ENCODE data around the gene DNAJC18. TPM values are rescaled to one million over a fixed set of nuclear protein-coding genes. Genes with fewer than 3 reads are reported as not detected.
"Not testable (repeated sequence)": the region's sequence is repeated elsewhere in the genome, so short reads cannot be mapped to it uniquely, and the experiment has no call there.

Gene DNAJC18
- total RNA-seq, 2 experiments from 2014 or later, result 18.1 to 18.8 TPM

- DNase-seq, result no peak
- intact Hi-C loops (cut with micrococcal nuclease), result no loop called here
- peaks cover 39% of the 10 kb centered on the region for H3K4me1 Mint-ChIP-seq (ENCODE audit: low read depth)
- H3K9me3 Mint-ChIP-seq, result no peaks in the 10 kb centered on the region
- no peaks in the 10 kb centered on the region for H3K27me3 Mint-ChIP-seq (ENCODE audit: low read depth)
- CTCF ChIA-PET, result interaction anchor here (0.6 to 1.6 kb wide), 9 partner anchors 10 to 224 kb away, joined by 3 to 6 read pairs (median 3); no protein-coding TSS in a partner anchor
- H3K4me3 Mint-ChIP-seq, result no peak overlapping the region
- H3K27ac Mint-ChIP-seq, result no peak overlapping the region
- H3K36me3 Mint-ChIP-seq (ENCODE audit: low read depth), result peaks cover 1% of the 10 kb centered on the region
Observed at GRCh38 chr5:139410121-139410992, 29.0 kb downstream of the DNAJC18 start.

GRCh38 chr5:139409116-139409515, 30.2 kb downstream of the DNAJC18 start:
- intact Hi-C loops (cut with micrococcal nuclease); H3K4me3 Mint-ChIP-seq: not testable (repeated sequence)

GRCh38 chr5:139408191-139408590, 31.1 kb downstream of the DNAJC18 start:
- no peak overlapping the region for H3K27ac Mint-ChIP-seq
- intact Hi-C loops (cut with micrococcal nuclease), result no loop called here

More at GRCh38 chr5:139409116-139409515, 30.2 kb downstream of the DNAJC18 start:
- H3K36me3 Mint-ChIP-seq (ENCODE audit: low read depth); H3K27ac Mint-ChIP-seq; H3K27me3 Mint-ChIP-seq (ENCODE audit: low read depth); H3K9me3 Mint-ChIP-seq: not testable (repeated sequence)
- DNase-seq, result peak; percentile 1
- CTCF ChIA-PET, result interaction anchor here (1.1 to 1.5 kb wide), 2 partner anchors 11 to 13 kb away, joined by 3 read pairs; no protein-coding TSS in a partner anchor
- peaks cover 33% of the 10 kb centered on the region for H3K4me1 Mint-ChIP-seq (ENCODE audit: low read depth)

GRCh38 chr5:139407517-139407916, 31.8 kb downstream of the DNAJC18 start:
- Mint-ChIP-seq H3K36me3 (ENCODE audit: low read depth) (peaks cover 1% of the 10 kb centered on the region), H3K9me3 (no peaks in the 10 kb centered on the region), H3K4me3 (no peak overlapping the region), H3K27ac (no peak overlapping the region), H3K27me3 (ENCODE audit: low read depth) (no peaks in the 10 kb centered on the region), H3K4me1 (ENCODE audit: low read depth) (peaks cover 28% of the 10 kb centered on the region)
- peak; percentile 3 for DNase-seq
- intact Hi-C loops (cut with micrococcal nuclease), result no loop called here
- CTCF ChIA-PET, result interaction anchor here (1.4 kb wide), 1 partner anchor 15 kb away, joined by 8 read pairs; no protein-coding TSS in a partner anchor

More at GRCh38 chr5:139408191-139408590, 31.1 kb downstream of the DNAJC18 start:
- Mint-ChIP-seq H3K9me3 (no peaks in the 10 kb centered on the region), H3K27me3 (ENCODE audit: low read depth) (no peaks in the 10 kb centered on the region), H3K36me3 (ENCODE audit: low read depth) (peaks cover 1% of the 10 kb centered on the region), H3K4me1 (ENCODE audit: low read depth) (peaks cover 28% of the 10 kb centered on the region), H3K4me3 (no peak overlapping the region)
- CTCF ChIA-PET, result interaction anchor here (1.4 to 1.5 kb wide), 2 partner anchors 12 to 14 kb away, joined by 3 to 8 read pairs; no protein-coding TSS in a partner anchor
- no peak for DNase-seq

- peak; percentile 1 for DNase-seq
- Mint-ChIP-seq H3K27ac (no peak overlapping the region), H3K9me3 (no peaks in the 10 kb centered on the region), H3K27me3 (ENCODE audit: low read depth) (no peaks in the 10 kb centered on the region), H3K4me3 (no peak overlapping the region), H3K4me1 (ENCODE audit: low read depth) (peaks cover 30% of the 10 kb centered on the region), H3K36me3 (ENCODE audit: low read depth) (peaks cover 1% of the 10 kb centered on the region)
- CTCF ChIA-PET, result interaction anchor here (0.9 to 1.5 kb wide), 3 partner anchors 9 to 106 kb away, joined by 3 to 4 read pairs (median 4); no protein-coding TSS in a partner anchor
- intact Hi-C loops (cut with micrococcal nuclease), result no loop called here
Observed at GRCh38 chr5:139406963-139407362, 32.4 kb downstream of the DNAJC18 start.

- no peaks in the 10 kb centered on the region for H3K36me3 Mint-ChIP-seq (ENCODE audit: low read depth)
- no peaks in the 10 kb centered on the region for H3K9me3 Mint-ChIP-seq
- H3K4me3 Mint-ChIP-seq, result peak overlapping the region; percentile 93
- H3K27me3 Mint-ChIP-seq (ENCODE audit: low read depth), result no peaks in the 10 kb centered on the region
- CTCF ChIA-PET, result interaction anchor here (1.1 to 1.5 kb wide), 2 partner anchors 9 to 26 kb away, joined by 3 read pairs; partner anchors contain the start of gene PROB1
- intact Hi-C loops (cut with micrococcal nuclease), result loop anchor here (1.0 to 5.0 kb wide), 12 partner anchors 10 to 937 kb away; partner anchors contain the start of genes DNAJC18, EGR1, ETF1 and HSPA9
- DNase-seq, result no peak
- peaks cover 34% of the 10 kb centered on the region for H3K4me1 Mint-ChIP-seq (ENCODE audit: low read depth)
- peak overlapping the region; percentile 100 for H3K27ac Mint-ChIP-seq
Observed at GRCh38 chr5:139404484-139404840, 34.9 kb downstream of the DNAJC18 start.

- peak within 1 kb of the TSS; percentile 93 for H3K4me3 Mint-ChIP-seq
- peak within 1 kb of the TSS; percentile 100 for H3K27ac Mint-ChIP-seq
- peak; percentile 99 for DNase-seq
- CTCF ChIA-PET, result interaction anchor here (1.1 to 1.9 kb wide), 7 partner anchors 9 to 565 kb away, joined by 3 to 10 read pairs (median 3); partner anchors contain the start of gene PROB1
- intact Hi-C loops (cut with micrococcal nuclease), result loop anchor here (1.0 to 5.0 kb wide), 13 partner anchors 10 to 937 kb away; partner anchors contain the start of genes DNAJC18, EGR1, ETF1 and HSPA9
- H3K4me1 Mint-ChIP-seq (ENCODE audit: low read depth), result peaks cover 37% of the 10 kb centered on the region
- no peaks in the 10 kb centered on the region for H3K9me3 Mint-ChIP-seq
- H3K27me3 Mint-ChIP-seq (ENCODE audit: low read depth), result no peaks in the 10 kb centered on the region
- H3K36me3 Mint-ChIP-seq (ENCODE audit: low read depth), result no peaks in the 10 kb centered on the region
Observed at GRCh38 chr5:139403787-139404483, 35.4 kb downstream of the DNAJC18 start, which contains the start of gene SPATA24. TSS of gene SPATA24 (minus strand) at chr5:139404089. CDS start at chr5:139404060, 29 bp downstream.

GRCh38 chr5:139403418-139403786, 35.9 kb downstream of the DNAJC18 start:
- Mint-ChIP-seq H3K4me1 (ENCODE audit: low read depth) (peaks cover 37% of the 10 kb centered on the region), H3K4me3 (peak overlapping the region; percentile 93), H3K27me3 (ENCODE audit: low read depth) (no peaks in the 10 kb centered on the region), H3K36me3 (ENCODE audit: low read depth) (no peaks in the 10 kb centered on the region), H3K9me3 (no peaks in the 10 kb centered on the region), H3K27ac (peak overlapping the region; percentile 100)
- CTCF ChIA-PET, result interaction anchor here (1.1 to 2.1 kb wide), 8 partner anchors 8 to 565 kb away, joined by 3 to 10 read pairs (median 4); partner anchors contain the start of gene PROB1
- intact Hi-C loops (cut with micrococcal nuclease), result loop anchor here (1.0 to 5.0 kb wide), 5 partner anchors 129 to 936 kb away; partner anchors contain the start of genes EGR1 and HSPA9
- DNase-seq, result no peak

- Mint-ChIP-seq H3K4me1 (ENCODE audit: low read depth) (peaks cover 35% of the 10 kb centered on the region), H3K27ac (peak overlapping the region; percentile 7), H3K4me3 (peak overlapping the region; percentile 93), H3K36me3 (ENCODE audit: low read depth) (no peaks in the 10 kb centered on the region), H3K9me3 (no peaks in the 10 kb centered on the region), H3K27me3 (ENCODE audit: low read depth) (no peaks in the 10 kb centered on the region)
- peak; percentile 45 for DNase-seq
- CTCF ChIA-PET, result interaction anchor here (0.6 to 2.1 kb wide), 15 partner anchors 9 to 1360 kb away, joined by 3 to 10 read pairs (median 3); no protein-coding TSS in a partner anchor
- intact Hi-C loops (cut with micrococcal nuclease), result loop anchor here (1.0 to 5.0 kb wide), 5 partner anchors 128 to 935 kb away; partner anchors contain the start of genes EGR1 and HSPA9
Observed at GRCh38 chr5:139402561-139403158, 36.7 kb downstream of the DNAJC18 start.

- Mint-ChIP-seq H3K36me3 (ENCODE audit: low read depth) (no peaks in the 10 kb centered on the region), H3K27ac (no peak overlapping the region), H3K9me3 (no peaks in the 10 kb centered on the region), H3K4me3 (no peak overlapping the region), H3K4me1 (ENCODE audit: low read depth) (peaks cover 30% of the 10 kb centered on the region), H3K27me3 (ENCODE audit: low read depth) (no peaks in the 10 kb centered on the region)
- intact Hi-C loops (cut with micrococcal nuclease), result loop anchor here (5.0 kb wide), 4 partner anchors 236 to 934 kb away; partner anchors contain the start of genes EGR1 and HSPA9
- DNase-seq, result no peak
- CTCF ChIA-PET, result interaction anchor here (1.0 to 2.1 kb wide), 7 partner anchors 9 to 822 kb away, joined by 3 to 6 read pairs (median 3); no protein-coding TSS in a partner anchor
Observed at GRCh38 chr5:139401546-139401945, 37.8 kb downstream of the DNAJC18 start.

- intact Hi-C loops (cut with micrococcal nuclease), result loop anchor here (5.0 kb wide), 4 partner anchors 238 to 932 kb away; partner anchors contain the start of genes EGR1 and HSPA9
- Mint-ChIP-seq H3K36me3 (ENCODE audit: low read depth) (peaks cover 1% of the 10 kb centered on the region), H3K27ac (no peak overlapping the region), H3K9me3 (no peaks in the 10 kb centered on the region), H3K4me1 (ENCODE audit: low read depth) (peaks cover 29% of the 10 kb centered on the region), H3K27me3 (ENCODE audit: low read depth) (no peaks in the 10 kb centered on the region), H3K4me3 (no peak overlapping the region)
- CTCF ChIA-PET, result no interaction called here
- no peak for DNase-seq
Observed at GRCh38 chr5:139399501-139400121, 39.7 kb downstream of the DNAJC18 start.

All from activated naive CD4-positive, alpha-beta T cell treated with anti-CD3 and anti-CD28 coated beads for 36 hours (primary cell).